GM21723 (cell line): ENCODE results near the gene ZBTB16.

Experiments used
- ATAC-seq: cut with Tn5 transposase; IDR thresholded peaks from one replicate; pipeline ENCODE4 v1.9.1; 2021; ENCODE audit warnings: mild to moderate bottlenecking, moderate library complexity; ENCODE audit not compliant: unreplicated experiment

The ZBTB16 gene

DNA sequence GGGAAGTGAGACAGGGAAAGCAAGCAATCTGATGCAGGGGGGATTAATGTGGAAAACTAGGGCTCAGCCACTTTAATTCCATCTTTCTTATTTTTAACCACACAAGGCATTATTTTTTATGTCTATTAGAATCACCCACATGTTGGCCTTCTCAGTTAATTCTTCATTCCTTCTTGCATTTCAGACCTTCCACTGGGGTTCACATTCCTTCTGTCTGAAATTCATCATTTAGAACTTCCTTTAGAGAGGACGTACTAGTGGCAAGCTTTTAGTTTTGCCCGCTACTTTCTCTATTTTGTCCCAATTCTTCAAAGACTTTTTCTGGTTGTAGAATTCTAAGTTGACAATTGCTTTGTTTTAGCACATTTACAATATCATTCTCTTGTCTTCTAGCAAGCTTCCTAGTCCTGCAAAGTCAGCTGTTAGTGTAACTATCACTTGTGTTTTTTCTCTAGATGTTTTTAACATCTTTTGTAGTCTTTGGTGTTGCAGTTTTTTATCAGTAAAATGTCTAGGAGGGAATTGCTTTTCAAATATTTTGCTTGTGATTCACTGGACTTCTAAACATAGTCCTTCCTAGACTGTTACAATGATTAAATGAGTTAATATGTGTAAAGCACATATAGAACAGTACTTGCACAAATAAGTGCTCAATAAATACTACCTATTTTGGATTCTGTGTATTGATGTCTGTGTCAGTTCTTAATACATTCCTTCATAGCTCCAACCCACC is 231.2 kb downstream of the ZBTB16 start:
- ATAC-seq, result no peak

GRCh38 chr11:114291381-114291780 is 231.9 kb downstream of the ZBTB16 start:
- ATAC-seq, result no peak

DNA sequence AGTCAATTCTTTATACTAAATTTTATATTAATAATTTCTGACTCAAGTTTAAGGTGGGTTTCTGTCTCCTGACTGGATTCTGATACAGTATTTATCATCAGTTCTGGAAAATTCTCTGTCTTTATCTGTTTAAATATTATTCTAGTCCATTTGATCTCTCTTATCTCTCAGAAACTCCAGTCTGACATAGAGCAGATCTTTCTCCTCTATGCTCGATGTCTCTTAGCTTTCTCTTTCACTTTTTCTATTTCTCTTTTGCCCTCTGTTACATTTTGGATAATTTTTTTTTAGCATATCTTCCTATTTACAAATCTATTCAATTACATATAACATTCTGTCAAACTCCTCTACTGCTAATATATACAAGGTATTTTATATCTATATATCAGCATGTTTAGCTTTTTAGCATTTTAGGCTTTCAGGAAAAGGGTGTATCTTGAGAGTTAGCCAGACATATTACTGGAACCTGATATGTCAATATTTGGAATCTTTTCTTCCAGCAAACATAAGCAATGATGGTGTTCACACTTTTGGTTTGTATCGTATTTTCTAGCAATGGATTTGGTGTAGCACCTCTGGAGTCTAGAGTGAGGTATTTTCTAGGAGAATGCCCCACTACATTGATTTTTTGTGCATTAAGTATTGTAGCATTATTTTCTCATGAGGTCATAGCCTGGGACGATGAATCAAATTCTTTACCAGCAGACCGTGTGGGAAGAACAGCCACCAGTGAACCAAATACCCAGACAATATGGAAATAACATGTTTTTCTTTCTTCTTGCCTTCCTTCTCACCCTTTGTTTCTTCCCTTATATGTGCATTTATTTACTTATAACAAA is 232.6 kb downstream of the ZBTB16 start:
- no peak for ATAC-seq

- no peak for ATAC-seq
These were observed 233.7 kb downstream of the ZBTB16 start for GRCh38 chr11:114293201-114293711.

GRCh38 chr11:114295676-114296604 is 236.4 kb downstream of the ZBTB16 start, which contains the start of gene NNMT:
TSS of gene NNMT (plus strand) at chr11:114296399. CDS start at chr11:114296557, 158 bp downstream.
- no peak for ATAC-seq

DNA sequence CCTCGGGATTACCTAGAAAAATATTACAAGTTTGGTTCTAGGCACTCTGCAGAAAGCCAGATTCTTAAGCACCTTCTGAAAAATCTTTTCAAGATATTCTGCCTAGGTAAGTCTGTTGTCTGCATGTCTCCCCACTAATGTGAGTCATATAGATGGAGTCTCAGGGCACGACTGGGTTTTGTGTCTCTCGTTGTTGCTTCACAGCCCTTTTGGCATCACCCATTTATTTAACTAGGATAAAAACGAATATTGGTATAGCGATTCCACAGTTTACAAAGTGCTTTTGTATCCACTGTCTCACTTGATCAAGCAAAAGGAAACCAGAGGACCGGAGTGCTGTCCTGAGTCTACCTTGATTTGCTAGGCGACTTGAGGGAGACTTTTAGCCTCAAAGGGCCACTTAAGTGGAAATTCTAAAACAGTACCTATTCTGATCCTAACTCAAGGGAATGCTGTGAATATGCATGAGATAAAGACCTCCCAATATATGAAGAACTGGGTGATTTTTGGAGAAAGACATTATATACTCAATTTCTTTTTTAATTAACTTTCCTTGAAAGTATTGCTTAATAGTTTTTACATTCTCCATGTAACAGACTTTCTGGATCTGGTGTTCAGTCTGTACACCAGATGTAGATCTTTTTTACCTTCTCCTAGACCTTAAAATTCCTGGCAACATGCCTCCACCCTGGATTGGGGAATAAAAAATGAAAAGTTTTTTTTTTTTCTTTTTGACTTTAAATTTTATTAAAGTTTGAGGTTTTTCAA is 237.3 kb downstream of the ZBTB16 start:
- no peak for ATAC-seq

DNA sequence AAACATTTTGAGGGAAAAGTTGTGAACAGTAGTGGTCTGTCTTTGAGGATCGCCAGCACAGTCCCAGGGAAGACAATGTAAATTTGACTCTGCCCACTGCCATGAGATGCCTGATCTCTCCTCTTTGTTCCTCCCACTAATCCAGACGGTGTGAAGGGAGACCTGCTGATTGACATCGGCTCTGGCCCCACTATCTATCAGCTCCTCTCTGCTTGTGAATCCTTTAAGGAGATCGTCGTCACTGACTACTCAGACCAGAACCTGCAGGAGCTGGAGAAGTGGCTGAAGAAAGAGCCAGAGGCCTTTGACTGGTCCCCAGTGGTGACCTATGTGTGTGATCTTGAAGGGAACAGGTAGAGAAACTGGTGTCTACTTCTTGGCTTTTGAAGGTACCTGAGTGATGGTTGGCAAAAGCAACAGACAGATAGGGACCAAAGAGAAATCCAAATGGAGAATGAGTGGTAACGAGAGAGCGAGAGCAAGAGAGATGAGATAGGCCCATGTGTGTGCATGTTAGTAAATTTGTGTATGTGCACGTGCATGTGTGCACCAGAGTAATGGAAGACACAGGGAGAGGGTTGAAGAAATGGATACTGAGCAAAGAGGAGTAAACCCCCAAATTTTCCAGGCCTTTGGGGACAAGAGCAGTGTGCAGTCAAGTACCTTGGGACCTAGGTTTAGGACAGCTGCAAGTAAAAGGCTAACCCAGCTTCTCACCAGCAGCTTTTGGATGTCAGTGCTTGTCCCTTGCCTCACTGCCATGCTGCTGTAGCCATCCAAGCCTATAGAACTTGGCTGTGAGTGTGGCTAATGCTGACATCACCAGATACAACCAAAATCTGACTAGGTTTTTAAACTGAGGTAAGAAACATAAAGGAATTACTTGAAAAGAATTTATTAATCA is 238.5 kb downstream of the ZBTB16 start:
- ATAC-seq, result no peak

DNA sequence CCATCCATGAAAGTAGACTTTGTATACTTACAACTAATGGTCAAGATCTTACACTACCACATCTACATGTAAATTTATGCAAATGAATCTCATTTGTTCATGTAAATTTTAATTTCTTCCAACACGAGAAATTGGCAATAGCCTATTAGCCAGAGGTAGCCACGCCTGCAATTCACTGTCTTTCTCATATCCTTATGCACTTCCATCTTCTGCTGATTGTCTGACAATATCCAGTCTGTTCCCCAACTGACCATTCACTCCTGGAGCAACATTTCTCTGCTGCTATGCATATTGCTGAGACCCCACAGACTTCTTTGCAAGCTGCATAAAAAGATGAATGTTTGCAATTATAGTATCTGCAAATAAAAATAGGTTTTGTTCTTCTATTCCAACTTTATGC is 239.2 kb downstream of the ZBTB16 start:
- ATAC-seq, result no peak
